ENCODE results near the gene CHN2.

The CHN2 gene

DNA sequence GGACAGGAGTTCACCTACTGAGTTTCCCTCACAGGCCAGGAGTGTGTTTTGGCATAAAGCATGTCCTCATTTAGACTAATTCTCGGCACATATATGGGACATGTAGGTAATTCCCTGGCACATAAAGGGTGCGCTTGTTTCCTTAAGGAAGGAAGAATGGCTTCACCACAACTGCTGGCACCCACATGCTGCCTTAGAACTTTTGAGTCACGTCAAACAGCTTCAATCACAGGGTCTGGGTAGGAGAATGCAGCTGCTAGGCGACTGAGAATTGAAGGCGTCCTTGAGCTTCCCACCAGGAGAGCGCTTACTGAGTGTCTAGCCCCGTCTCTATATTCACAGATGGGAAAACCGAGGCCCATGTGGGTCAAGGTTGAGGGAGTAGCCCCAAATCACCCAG lies 146.1 kb downstream of the CHN2 start:
- no peak for DNase-seq

- no peak for DNase-seq
Observed at GRCh38 chr7:29341156-29341555, 146.6 kb downstream of the CHN2 start.

DNA sequence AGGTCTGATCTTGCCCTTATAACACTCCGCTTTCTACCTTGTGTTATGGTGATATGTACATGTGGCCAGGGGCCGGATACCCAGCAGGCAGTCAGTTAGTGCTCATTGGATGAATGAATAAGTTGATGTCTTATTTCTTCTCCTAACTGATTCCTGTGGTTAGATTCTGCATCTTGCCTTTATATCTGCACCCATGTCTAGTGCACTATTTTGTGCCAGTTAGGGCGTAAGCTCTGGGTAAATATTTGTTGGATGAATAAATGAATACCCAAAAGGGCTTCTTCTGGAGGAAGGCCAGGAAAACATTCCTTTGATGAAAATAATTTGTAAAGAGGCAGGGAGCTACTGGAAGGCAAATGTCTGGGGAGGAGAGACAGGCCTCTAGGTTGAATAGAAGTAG lies 148.2 kb downstream of the CHN2 start:
- DNase-seq: no peak

GRCh38 chr7:29343399-29343798 lies 148.8 kb downstream of the CHN2 start:
- peak; percentile 20 for DNase-seq

DNA sequence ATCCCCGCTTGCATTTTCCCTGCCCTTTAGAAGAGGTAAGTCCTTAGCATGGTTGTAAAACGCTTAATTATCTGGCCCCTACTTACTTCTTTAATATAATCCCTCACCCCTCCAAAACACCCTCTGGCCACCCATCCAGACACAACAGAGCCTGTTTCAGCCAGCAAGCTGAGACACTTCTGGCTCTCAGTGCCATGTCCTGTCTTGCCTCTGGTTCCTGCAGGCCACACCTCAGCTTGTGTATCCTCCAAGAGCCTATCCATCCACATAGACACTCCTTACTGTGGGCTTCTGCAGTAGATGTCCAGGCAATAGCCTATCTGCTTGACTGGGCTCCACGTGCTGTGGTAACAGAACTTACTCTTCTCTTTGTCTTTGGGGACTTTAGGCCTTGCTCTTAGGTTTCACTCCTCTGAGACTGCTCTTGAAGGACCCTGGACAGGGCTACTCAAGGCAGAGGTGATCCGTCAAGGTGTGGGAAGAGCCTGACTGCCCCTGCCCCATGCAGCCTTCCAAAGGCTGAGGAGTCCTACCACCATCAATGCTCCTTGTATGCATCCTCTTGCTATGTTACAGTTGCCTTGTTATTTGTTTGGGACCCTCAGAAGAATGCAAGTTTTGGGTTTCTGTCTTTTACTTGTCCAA lies 149.9 kb downstream of the CHN2 start:
- DNase-seq: no peak

DNA sequence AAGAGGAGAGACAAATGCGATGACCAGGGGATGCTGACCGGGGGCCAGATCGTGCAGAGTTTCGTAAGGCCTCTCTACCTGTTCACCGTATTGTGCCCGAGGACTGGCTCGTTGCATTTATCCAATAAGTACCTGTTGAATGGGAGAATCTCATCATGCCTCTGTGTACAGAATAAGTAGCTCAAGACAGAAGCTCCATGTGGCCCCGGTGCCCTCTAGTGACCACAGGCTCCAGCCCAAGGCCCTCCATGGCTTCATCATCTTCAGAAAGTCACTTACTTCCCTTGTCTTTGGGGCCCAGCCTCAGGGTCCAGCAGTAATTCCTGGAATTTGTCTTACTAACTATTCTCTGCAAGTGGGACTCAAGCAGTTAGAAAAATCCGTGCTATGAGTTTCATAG lies 151.0 kb downstream of the CHN2 start:
- DNase-seq: peak; percentile 24

DNA sequence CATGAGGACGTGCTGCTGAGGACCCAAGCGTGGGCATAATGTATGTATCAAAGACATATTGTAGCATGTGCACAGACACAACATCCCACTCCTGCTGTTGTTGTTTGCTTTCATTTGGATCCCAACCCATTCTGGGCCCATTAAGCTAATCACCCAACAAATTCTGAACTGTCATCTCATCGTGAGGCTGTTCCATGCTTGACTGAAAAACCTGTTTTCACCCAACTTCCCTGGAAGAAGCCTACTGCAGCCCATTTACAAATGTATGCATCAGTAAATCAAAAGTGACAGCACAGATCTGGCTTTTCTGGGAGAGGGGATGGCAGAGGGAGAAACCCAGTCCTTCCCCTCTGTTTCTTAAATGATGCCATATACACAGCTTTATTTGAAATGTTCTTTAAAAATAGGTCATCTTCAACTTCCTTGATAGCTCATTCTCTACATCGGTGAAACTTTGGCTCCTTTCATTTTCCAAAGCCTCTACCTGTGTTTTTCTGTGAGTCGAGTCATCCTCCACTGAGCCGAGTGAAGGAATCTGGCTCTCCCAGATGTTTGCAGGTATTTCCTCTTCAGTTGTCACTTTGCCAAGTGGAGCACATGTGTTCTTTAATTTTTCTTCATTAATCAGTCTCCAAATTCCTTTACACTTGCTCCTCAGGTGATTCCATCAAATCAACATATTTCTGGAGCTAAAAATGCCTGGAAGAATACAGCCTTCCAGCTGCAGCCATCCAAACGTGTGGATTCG lies 151.8 kb downstream of the CHN2 start:
- no peak for DNase-seq

DNA sequence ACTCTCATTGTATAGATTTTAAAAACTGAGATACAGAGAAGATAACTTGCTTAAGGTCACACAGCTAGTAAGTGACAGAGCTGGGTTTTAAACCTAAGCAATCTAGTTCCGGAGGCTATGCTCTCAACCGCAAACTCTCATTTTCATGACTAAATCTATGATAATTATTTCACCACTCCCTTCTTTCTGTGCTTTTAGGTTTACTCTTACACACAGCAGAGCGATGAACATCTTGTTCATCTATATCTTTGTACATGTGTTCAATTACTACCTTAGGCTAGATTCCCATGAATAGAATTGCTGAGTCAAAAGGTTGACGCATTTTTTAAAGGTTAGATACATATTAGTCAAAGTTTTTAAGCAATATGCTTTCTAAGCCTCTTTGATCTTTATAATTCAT lies 154.8 kb downstream of the CHN2 start:
- no peak for DNase-seq

DNA sequence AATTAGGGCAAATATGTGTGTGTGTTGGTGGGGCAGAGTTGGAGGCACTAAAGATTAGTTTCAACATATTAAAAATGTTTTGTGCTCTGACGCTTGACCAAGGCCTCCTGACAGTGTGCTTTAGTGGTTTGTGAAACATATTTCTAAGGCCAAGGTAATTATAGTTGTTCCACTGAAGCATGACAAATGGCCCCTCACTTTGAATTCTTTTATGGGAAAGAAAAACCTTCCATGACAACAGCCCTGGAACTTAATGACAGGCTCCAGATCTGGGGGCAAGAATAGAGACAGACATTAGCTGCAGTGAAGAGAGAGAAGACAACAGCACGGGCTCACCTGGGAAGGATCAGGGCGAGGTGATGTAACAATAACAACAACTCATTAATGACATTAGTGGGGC lies 155.8 kb downstream of the CHN2 start:
- DNase-seq: no peak

GRCh38 chr7:29352041-29352440 lies 157.5 kb downstream of the CHN2 start:
- DNase-seq: no peak

DNA sequence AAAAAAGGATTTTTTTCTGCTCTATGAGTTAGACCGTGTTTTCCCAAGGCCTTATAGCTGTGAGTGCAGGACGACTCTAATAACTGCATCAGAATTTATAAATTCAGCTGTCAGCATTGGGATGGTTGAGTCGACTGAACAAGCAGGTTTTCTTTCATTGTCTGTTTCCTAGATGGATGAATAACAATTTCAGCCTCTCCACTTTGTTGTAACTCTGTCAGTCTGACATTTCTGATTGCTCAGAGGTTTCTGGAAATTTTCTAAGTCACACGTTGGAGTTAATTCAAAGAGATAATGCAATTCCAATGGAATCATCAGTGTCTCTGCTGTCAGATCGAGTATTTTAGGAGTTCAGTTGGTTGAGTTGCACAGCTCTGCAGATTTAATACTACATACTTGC lies 159.2 kb downstream of the CHN2 start:
- DNase-seq: no peak

DNA sequence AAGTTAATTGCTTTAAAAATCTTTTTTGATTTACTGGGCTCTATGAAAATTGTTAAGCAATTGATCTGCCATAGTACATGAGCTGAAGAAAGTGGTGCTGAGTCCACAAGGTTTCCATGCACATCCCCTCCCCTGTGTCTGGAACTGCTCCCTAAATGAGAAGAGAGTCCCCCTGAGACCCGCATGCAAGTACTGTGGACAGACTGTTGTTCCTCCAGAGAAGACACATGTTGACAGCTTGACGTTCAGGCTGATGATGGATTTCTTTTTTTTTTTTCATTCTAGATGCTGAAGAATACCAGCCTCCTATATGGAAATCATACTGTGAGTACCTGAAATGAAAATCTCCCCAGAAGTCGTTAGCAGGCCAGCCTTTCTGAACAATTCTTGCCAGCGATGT lies 159.8 kb downstream of the CHN2 start:
- DNase-seq: no peak

GRCh38 chr7:29355388-29355787 lies 160.8 kb downstream of the CHN2 start:
- no peak for DNase-seq

GRCh38 chr7:29356631-29357030 lies 162.1 kb downstream of the CHN2 start:
- no peak for DNase-seq

- DNase-seq: no peak
Observed at GRCh38 chr7:29359482-29360093, 165.0 kb downstream of the CHN2 start.

DNA sequence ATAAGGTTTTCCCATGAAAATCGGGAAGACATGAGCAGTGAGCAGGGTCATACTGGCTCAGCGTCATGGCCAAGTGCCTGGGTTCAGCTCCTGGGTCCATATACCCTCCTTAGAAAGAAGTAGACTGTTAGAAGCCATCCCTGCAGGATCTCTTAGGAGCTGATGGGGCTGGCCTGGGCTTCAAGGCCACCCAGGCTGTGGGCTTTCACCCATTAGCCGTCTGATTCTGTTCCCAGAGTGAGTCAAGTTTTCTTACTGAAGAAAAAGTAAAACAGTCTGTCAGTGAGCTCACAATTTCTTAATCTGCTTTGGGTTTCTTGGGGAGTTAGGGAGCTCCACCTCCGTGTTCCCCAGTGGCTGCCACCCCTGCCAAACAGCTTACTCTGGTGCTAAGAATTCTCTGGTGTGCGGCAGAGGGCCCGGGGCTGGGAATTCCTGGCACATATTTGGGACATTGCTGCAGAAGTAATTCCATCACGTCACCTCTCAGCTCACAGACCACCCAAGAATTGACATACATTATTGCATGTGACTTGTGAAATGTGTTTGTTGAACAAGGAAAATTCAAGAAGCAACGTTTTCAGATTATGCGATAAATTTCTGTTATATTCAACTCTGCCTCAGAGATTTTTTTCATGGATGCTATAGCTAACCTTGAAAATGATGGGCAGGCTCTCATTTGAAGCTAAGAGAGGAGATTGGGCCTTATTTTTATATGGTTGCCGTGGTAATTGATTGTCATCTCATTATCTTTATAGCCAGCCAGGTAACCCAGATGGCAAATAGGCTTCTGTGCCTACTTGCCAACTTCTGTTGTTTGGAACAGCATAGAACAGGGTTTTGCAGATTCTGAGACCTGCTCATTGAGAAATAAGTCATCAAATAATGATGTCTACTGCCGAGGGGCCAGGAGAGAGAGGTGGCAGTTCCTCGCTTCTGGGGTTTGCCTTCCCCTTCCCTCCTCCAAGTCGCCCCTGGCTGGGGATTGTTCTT lies 166.4 kb downstream of the CHN2 start:
- DNase-seq: no peak

GRCh38 chr7:29362380-29362779 lies 167.8 kb downstream of the CHN2 start:
- DNase-seq: no peak

- no peak for DNase-seq
Observed at GRCh38 chr7:29363636-29364425, 169.3 kb downstream of the CHN2 start.

DNA sequence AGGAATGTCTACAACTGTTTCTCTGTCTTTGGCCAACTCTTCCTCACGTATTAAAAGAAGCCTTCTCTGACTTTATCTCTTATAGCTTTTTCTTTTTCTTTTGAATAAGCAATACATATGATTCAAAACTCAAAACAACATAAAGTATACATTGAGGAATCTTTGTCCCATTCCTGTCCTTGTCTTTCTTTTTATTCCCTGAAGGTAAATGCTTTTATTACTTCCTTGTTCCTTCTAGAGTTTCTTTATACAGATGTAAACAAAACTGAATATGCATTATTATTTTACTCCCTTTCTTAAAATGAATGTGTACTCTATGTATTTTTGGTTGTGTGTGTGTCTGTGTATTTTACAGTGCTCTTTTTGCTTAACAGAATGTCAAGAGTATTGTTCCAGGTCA lies 170.1 kb downstream of the CHN2 start:
- no peak for DNase-seq

DNA sequence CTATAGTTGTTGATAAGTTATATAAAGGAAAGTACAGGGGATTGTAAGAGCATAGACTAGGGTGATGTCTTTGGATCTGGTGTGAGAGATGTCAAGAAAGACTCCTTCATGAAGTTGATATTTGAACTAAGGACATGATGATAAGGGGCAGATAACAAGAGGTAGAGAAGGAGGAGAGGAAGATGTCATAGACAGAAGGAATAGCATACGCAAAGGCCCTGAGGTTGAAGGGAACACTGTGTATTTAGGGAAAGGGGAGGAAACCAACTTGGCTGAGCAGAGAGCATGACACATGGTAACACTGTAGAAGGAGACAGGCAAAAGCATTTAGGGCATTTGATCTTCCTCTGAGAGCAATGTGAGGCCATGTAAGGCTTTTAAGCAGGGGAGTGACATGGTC lies 170.8 kb downstream of the CHN2 start:
- DNase-seq: no peak

GRCh38 chr7:29367784-29368183 lies 173.2 kb downstream of the CHN2 start:
- no peak for DNase-seq

GRCh38 chr7:29369909-29370488 lies 175.4 kb downstream of the CHN2 start:
- no peak for DNase-seq
